ENCODE results near the gene TIE1.

Gene TIE1

GRCh38 chr1:43350976-43351375 lies 50.2 kb downstream of the TIE1 start:
- Histone ChIP-seq H3K27me3 (ENCODE audit: insufficient read depth, low read length) (peaks cover 20% of the 10 kb centered on the region), H3K4me3 (ENCODE audit: low read length) (no peak overlapping the region), H3K27ac (ENCODE audit: low read length) (no peak overlapping the region), H3K9ac (ENCODE audit: low read depth, low read length) (no peak overlapping the region), H3K4me1 (ENCODE audit: insufficient read depth, low read length) (peaks cover 14% of the 10 kb centered on the region; the same call in 1 of the 2 replicates), H3K9me3 (ENCODE audit: insufficient read depth, low read depth, low read length) (no peaks in the 10 kb centered on the region), H3K36me3 (ENCODE audit: insufficient read depth, low read depth, low read length) (no peaks in the 10 kb centered on the region)

DNA sequence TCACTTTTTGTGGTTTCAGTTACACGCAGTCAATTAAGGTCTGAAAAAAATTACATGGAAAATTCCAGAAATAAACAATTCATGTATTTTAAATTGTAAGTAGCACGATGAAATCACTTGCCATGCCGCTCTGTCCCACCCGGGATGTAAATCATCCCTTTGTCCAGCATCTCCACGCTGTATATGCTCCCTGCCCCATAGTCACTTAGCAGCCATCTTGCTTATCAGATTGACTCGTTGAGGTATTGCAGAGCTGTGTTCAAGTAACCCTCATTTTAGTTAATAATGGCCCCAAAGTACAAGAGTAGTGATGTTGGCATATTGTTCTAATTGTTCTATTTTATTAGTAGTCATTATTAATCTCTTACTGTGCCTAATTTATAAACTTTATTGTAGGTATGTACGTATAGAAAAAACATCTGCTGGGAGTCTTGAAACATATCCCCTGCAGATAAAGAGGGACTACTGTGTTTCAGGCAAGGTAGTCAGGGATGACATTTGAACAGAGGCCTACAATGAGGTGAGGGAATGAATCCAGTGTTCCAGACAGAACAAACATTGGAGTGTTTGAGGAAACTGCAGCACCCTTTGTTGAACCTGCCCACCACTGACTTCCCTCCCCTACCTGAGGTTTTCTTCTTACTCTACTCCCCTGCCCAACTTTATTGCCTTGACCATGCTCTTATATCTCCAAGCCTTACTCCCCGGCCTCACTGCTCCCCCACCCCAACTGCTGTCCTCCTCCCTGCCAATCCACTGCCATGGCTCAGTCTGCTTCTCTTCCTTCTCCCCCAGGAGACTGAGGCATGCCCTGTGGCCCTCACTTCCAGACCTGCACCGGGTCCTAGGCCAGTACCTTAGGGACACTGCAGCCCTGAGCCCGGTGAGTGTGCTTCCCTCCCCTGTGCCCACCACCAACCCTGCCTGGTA lies 50.9 kb downstream of the TIE1 start:
- H3K27ac ChIP-seq (ENCODE audit: low read length) = no peak overlapping the region
- no peaks in the 10 kb centered on the region for H3K36me3 ChIP-seq (ENCODE audit: insufficient read depth, low read depth, low read length)
- H3K9ac ChIP-seq (ENCODE audit: low read depth, low read length) = no peak overlapping the region
- H3K9me3 ChIP-seq (ENCODE audit: insufficient read depth, low read depth, low read length) = no peaks in the 10 kb centered on the region
- peaks cover 18% of the 10 kb centered on the region for H3K27me3 ChIP-seq (ENCODE audit: insufficient read depth, low read length)
- H3K4me1 ChIP-seq (ENCODE audit: insufficient read depth, low read length) = peaks cover 14% of the 10 kb centered on the region; the same call in 1 of the 2 replicates
- H3K4me3 ChIP-seq (ENCODE audit: low read length) = no peak overlapping the region

DNA sequence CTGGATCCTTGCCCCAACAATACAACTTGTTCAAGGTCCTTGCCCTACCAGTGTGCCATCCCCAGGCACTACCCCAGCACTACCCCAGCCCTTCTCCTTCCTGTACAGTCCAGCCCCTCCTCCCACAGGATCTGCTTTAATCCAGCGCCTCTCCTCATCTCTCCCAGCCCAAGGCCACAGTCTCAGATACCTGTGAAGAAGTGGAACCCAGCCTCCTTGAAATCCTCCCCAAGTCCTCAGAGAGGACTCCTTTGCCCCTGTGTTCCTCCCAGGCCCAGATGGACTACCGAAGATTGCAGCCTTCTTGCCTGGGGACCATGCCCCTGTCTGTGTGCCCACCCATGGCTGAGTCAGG lies 51.5 kb downstream of the TIE1 start:
- Histone ChIP-seq H3K9me3 (ENCODE audit: insufficient read depth, low read depth, low read length) (no peaks in the 10 kb centered on the region), H3K9ac (ENCODE audit: low read depth, low read length) (no peak overlapping the region), H3K4me1 (ENCODE audit: insufficient read depth, low read length) (peaks cover 14% of the 10 kb centered on the region; the same call in 1 of the 2 replicates), H3K4me3 (ENCODE audit: low read length) (no peak overlapping the region), H3K27me3 (ENCODE audit: insufficient read depth, low read length) (peaks cover 13% of the 10 kb centered on the region), H3K36me3 (ENCODE audit: insufficient read depth, low read depth, low read length) (no peaks in the 10 kb centered on the region), H3K27ac (ENCODE audit: low read length) (no peak overlapping the region)

DNA sequence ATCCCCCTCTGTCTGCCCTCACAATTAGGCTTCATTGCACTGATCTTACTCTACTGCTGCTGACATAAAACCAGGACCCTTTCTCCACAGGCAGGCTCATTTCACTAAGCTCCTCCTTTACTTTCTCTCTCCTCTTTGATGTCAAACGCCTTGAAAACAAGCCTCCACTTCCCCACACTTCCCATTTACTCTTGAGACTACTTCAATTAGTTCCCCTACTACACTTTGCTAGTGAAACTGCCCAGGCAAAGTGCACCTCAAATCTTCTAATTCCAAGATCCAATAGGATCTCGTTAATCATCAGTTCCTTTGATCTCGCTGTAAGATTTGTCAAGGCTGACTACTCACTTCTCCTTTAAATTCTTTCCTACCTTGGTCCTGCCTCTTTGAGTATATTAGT lies 52.1 kb downstream of the TIE1 start:
- H3K36me3 ChIP-seq (ENCODE audit: insufficient read depth, low read depth, low read length) = no peaks in the 10 kb centered on the region
- H3K4me1 ChIP-seq (ENCODE audit: insufficient read depth, low read length) = peaks cover 16% of the 10 kb centered on the region; the same call in 1 of the 2 replicates
- H3K9me3 ChIP-seq (ENCODE audit: insufficient read depth, low read depth, low read length) = no peaks in the 10 kb centered on the region
- no peak overlapping the region for H3K27ac ChIP-seq (ENCODE audit: low read length)
- H3K9ac ChIP-seq (ENCODE audit: low read depth, low read length) = no peak overlapping the region
- no peak overlapping the region for H3K4me3 ChIP-seq (ENCODE audit: low read length)
- peaks cover 8% of the 10 kb centered on the region for H3K27me3 ChIP-seq (ENCODE audit: insufficient read depth, low read length)

GRCh38 chr1:43354471-43354870 lies 53.7 kb downstream of the TIE1 start:
- H3K9me3 ChIP-seq (ENCODE audit: insufficient read depth, low read depth, low read length) = no peaks in the 10 kb centered on the region
- H3K27ac ChIP-seq (ENCODE audit: low read length) = no peak overlapping the region
- H3K27me3 ChIP-seq (ENCODE audit: insufficient read depth, low read length) = no peaks in the 10 kb centered on the region
- peaks cover 12% of the 10 kb centered on the region; the same call in 1 of the 2 replicates for H3K4me1 ChIP-seq (ENCODE audit: insufficient read depth, low read length)
- H3K36me3 ChIP-seq (ENCODE audit: insufficient read depth, low read depth, low read length) = peaks cover 2% of the 10 kb centered on the region
- H3K9ac ChIP-seq (ENCODE audit: low read depth, low read length) = no peak overlapping the region
- H3K4me3 ChIP-seq (ENCODE audit: low read length) = no peak overlapping the region

DNA sequence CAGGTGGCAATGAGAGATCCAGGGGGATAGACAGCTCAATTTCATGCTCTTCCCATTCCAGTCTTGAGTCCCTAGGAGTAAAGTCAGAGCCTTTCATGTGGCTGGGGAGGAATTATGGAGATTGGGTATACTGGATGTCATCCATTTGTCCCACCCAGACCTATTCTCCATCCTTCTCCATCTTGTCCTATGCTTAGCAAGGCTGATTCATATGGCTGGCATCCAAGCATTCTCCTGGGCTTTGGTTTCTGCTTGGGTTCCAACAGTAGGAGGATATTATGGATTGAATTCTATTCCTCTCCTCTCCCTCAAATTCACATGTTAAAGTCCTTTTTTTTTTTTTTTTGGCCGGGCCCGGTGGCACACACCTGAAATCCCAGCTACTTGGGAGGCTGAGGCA lies 54.2 kb downstream of the TIE1 start:
- peaks cover 7% of the 10 kb centered on the region for H3K36me3 ChIP-seq (ENCODE audit: insufficient read depth, low read depth, low read length)
- peaks cover 12% of the 10 kb centered on the region; the same call in 1 of the 2 replicates for H3K4me1 ChIP-seq (ENCODE audit: insufficient read depth, low read length)
- H3K9ac ChIP-seq (ENCODE audit: low read depth, low read length) = no peak overlapping the region
- no peaks in the 10 kb centered on the region for H3K9me3 ChIP-seq (ENCODE audit: insufficient read depth, low read depth, low read length)
- no peaks in the 10 kb centered on the region for H3K27me3 ChIP-seq (ENCODE audit: insufficient read depth, low read length)
- H3K4me3 ChIP-seq (ENCODE audit: low read length) = no peak overlapping the region
- no peak overlapping the region for H3K27ac ChIP-seq (ENCODE audit: low read length)

GRCh38 chr1:43357251-43357650 lies 56.5 kb downstream of the TIE1 start:
- H3K27ac ChIP-seq (ENCODE audit: low read length) = no peak overlapping the region
- peaks cover 12% of the 10 kb centered on the region; the same call in 1 of the 2 replicates for H3K4me1 ChIP-seq (ENCODE audit: insufficient read depth, low read length)
- H3K27me3 ChIP-seq (ENCODE audit: insufficient read depth, low read length) = no peaks in the 10 kb centered on the region
- no peak overlapping the region for H3K9ac ChIP-seq (ENCODE audit: low read depth, low read length)
- H3K4me3 ChIP-seq (ENCODE audit: low read length) = no peak overlapping the region
- peaks cover 30% of the 10 kb centered on the region for H3K36me3 ChIP-seq (ENCODE audit: insufficient read depth, low read depth, low read length)
- no peaks in the 10 kb centered on the region for H3K9me3 ChIP-seq (ENCODE audit: insufficient read depth, low read depth, low read length)

DNA sequence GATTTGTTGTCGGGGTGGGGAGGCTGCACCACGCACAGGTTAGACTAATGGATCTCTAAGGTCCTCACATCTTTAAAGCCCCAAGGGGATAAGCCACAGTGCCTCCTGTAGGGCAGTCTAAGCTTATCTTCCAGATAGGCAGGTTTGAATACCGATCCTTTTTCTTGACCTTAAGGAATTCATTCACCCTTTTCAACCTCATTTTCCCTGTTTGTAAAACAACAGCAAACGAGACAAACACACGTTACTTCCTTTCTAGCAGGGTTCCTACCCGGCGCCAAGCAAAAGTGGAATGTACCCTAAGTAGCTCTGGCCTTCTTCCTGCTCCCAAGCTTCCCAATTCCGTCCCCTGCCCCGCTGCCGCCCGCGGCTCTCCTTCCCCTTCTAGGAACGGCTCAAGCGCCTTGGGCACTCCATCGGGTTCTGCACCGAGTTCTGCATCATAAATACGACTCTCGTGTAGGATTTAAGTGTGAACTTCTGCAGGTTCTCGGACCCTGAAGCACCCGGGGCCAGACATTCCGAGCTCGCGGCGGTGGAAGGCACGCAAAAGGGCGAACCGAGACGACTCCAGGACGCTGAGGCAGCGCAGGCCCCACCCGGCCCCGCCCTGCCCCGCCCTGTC lies 57.5 kb downstream of the TIE1 start:
- Histone ChIP-seq H3K27ac (ENCODE audit: low read length) (peak overlapping the region; percentile 85), H3K4me1 (ENCODE audit: insufficient read depth, low read length) (peaks cover 12% of the 10 kb centered on the region; the same call in 1 of the 2 replicates), H3K27me3 (ENCODE audit: insufficient read depth, low read length) (no peaks in the 10 kb centered on the region), H3K9ac (ENCODE audit: low read depth, low read length) (peak overlapping the region; percentile 91), H3K36me3 (ENCODE audit: insufficient read depth, low read depth, low read length) (peaks cover 40% of the 10 kb centered on the region), H3K4me3 (ENCODE audit: low read length) (peak overlapping the region; percentile 80), H3K9me3 (ENCODE audit: insufficient read depth, low read depth, low read length) (no peaks in the 10 kb centered on the region)

DNA sequence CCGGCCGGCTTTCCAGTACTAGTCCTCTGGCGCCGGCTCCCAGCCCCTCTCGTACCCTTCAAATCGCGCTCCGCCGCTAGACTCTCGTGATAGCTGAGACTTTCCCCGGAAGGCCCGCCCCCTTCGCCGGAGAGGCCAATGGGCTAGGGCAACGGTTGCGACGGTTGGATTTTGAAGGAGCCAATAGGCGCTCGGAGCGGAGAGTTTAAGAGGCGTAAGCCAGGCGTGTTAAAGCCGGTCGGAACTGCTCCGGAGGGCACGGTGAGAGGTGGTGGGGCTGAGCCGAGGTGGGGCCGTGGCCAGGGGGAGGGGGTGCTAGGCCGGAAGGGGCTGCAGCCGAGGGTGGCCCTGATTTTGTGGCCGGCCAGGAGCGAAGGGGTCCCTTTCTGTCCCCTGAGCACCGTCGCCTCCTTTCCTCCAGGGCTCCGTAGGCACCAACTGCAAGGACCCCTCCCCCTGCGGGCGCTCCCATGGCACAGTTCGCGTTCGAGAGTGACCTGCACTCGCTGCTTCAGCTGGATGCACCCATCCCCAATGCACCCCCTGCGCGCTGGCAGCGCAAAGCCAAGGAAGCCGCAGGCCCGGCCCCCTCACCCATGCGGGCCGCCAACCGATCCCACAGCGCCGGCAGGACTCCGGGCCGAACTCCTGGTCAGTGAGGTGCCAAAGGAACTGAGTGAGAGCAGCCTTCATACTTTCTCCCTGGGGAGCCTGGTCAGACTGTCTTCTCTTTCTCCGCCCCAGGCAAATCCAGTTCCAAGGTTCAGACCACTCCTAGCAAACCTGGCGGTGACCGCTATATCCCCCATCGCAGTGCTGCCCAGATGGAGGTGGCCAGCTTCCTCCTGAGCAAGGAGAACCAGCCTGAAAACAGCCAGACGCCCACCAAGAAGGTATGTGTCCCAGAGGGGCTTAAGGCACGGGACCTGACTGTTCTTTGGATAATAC lies 58.2 kb downstream of the TIE1 start, which contains the start of gene CDC20:
Gene CDC20, plus strand, starts transcription at position 236 of the 948 bp plus-strand sequence. Its CDS starts 235 bp downstream, at position 471.
- peak within 1 kb of the TSS; percentile 97 for H3K9ac ChIP-seq (ENCODE audit: low read depth, low read length)
- peak within 1 kb of the TSS; percentile 85 for H3K27ac ChIP-seq (ENCODE audit: low read length)
- H3K36me3 ChIP-seq (ENCODE audit: insufficient read depth, low read depth, low read length) = peaks cover 48% of the 10 kb centered on the region
- no peaks in the 10 kb centered on the region for H3K9me3 ChIP-seq (ENCODE audit: insufficient read depth, low read depth, low read length)
- H3K4me1 ChIP-seq (ENCODE audit: insufficient read depth, low read length) = peaks cover 12% of the 10 kb centered on the region; the same call in 1 of the 2 replicates
- no peaks in the 10 kb centered on the region for H3K27me3 ChIP-seq (ENCODE audit: insufficient read depth, low read length)
- peak within 1 kb of the TSS; percentile 80 for H3K4me3 ChIP-seq (ENCODE audit: low read length)

DNA sequence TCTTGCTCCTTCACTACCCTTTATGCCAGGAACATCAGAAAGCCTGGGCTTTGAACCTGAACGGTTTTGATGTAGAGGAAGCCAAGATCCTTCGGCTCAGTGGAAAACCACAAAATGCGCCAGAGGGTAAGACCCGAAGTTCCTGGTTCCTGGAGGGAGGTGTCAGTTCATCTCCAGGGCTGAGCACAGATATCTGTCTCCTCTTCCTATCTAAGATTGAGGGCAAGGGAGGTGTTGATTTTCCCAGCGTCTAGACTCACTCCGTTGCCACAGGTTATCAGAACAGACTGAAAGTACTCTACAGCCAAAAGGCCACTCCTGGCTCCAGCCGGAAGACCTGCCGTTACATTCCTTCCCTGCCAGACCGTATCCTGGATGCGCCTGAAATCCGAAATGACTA lies 58.9 kb downstream of the TIE1 start:
- Histone ChIP-seq H3K27me3 (ENCODE audit: insufficient read depth, low read length) (no peaks in the 10 kb centered on the region), H3K9ac (ENCODE audit: low read depth, low read length) (peak overlapping the region; percentile 97), H3K9me3 (ENCODE audit: insufficient read depth, low read depth, low read length) (no peaks in the 10 kb centered on the region), H3K4me3 (ENCODE audit: low read length) (peak overlapping the region; percentile 80), H3K36me3 (ENCODE audit: insufficient read depth, low read depth, low read length) (peaks cover 54% of the 10 kb centered on the region), H3K4me1 (ENCODE audit: insufficient read depth, low read length) (peaks cover 12% of the 10 kb centered on the region; the same call in 1 of the 2 replicates), H3K27ac (ENCODE audit: low read length) (peak overlapping the region; percentile 69)

DNA sequence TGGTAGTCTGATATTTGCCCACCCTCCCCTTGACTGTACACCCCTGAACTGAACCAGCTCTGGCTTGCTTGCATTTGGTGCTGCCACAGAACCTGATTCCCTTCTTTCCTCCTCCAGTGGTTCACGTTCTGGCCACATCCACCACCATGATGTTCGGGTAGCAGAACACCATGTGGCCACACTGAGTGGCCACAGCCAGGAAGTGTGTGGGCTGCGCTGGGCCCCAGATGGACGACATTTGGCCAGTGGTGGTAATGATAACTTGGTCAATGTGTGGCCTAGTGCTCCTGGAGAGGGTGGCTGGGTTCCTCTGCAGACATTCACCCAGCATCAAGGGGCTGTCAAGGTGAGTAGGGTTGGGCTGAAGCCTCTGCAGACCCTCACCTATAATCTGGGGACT lies 59.8 kb downstream of the TIE1 start:
- Histone ChIP-seq H3K36me3 (ENCODE audit: insufficient read depth, low read depth, low read length) (peaks cover 60% of the 10 kb centered on the region), H3K4me3 (ENCODE audit: low read length) (peak overlapping the region; percentile 80), H3K27ac (ENCODE audit: low read length) (no peak overlapping the region), H3K4me1 (ENCODE audit: insufficient read depth, low read length) (peaks cover 13% of the 10 kb centered on the region), H3K9me3 (ENCODE audit: insufficient read depth, low read depth, low read length) (no peaks in the 10 kb centered on the region), H3K27me3 (ENCODE audit: insufficient read depth, low read length) (no peaks in the 10 kb centered on the region), H3K9ac (ENCODE audit: low read depth, low read length) (peak overlapping the region; percentile 97)
